ENCODE results near the gene MYO6. TPM values are rescaled to one million over a fixed set of nuclear protein-coding genes. Genes with fewer than 3 reads are reported as not detected.

Gene MYO6
- total RNA-seq, 1 donor = 16.4 TPM

- TF ChIP-seq CTCF (IDR thresholded peaks at IDR 0.05; ENCODE audit: insufficient read depth, low read length) = no peak
- no peak overlapping the region for H3K4me3 ChIP-seq (ENCODE audit: low read depth, low read length)
- DNase-seq (ENCODE audit: low read depth) = peak; percentile 33
These were observed 13.4 kb upstream of the MYO6 start for GRCh38 chr6:75735491-75736186.

- no peak for TF ChIP-seq CTCF (IDR thresholded peaks at IDR 0.05; ENCODE audit: insufficient read depth, low read length)
- no peak overlapping the region for H3K4me3 ChIP-seq (ENCODE audit: low read depth, low read length)
- DNase-seq (ENCODE audit: low read depth) = no peak
These were observed 5.1 kb upstream of the MYO6 start for GRCh38 chr6:75743971-75744370.

GRCh38 chr6:75745404-75745803 is 3.6 kb upstream of the MYO6 start:
- no peak for DNase-seq (ENCODE audit: low read depth)
- TF ChIP-seq CTCF (IDR thresholded peaks at IDR 0.05; ENCODE audit: insufficient read depth, low read length) = no peak
- H3K4me3 ChIP-seq (ENCODE audit: low read depth, low read length) = no peak overlapping the region

GRCh38 chr6:75746221-75746620 is 2.8 kb upstream of the MYO6 start:
- no peak for TF ChIP-seq CTCF (IDR thresholded peaks at IDR 0.05; ENCODE audit: insufficient read depth, low read length)
- H3K4me3 ChIP-seq (ENCODE audit: low read depth, low read length) = no peak overlapping the region
- no peak for DNase-seq (ENCODE audit: low read depth)

- H3K4me3 ChIP-seq (ENCODE audit: low read depth, low read length) = no peak overlapping the region
- no peak for DNase-seq (ENCODE audit: low read depth)
- no peak for TF ChIP-seq CTCF (IDR thresholded peaks at IDR 0.05; ENCODE audit: insufficient read depth, low read length)
These were observed 1.7 kb upstream of the MYO6 start for GRCh38 chr6:75747152-75747992.

GRCh38 chr6:75748003-75748742 is 866 bp upstream of the MYO6 start:
- no peak for DNase-seq (ENCODE audit: low read depth)
- peak overlapping the region; percentile 93 for H3K4me3 ChIP-seq (ENCODE audit: low read depth, low read length)
- TF ChIP-seq CTCF (IDR thresholded peaks at IDR 0.05; ENCODE audit: insufficient read depth, low read length) = no peak

Data from fibroblast of the aortic adventitia (primary cell).